H1 (cell line): ENCODE data around the gene DUS4L. TPM values are rescaled to one million over a fixed set of nuclear protein-coding genes. Genes with fewer than 3 reads are reported as not detected.

Experiments
- SP4 ChIP-seq: IDR thresholded peaks from 2 replicates; pipeline ENCODE4 v1.6.1; 2012; ENCODE audit warnings: low read length, inconsistent platforms
- polyA plus RNA-seq, 7 experiments: library from polyadenylated mRNA; depleted of rRNA in 3 of 7; stranded (reverse) in 5 of 7; unstranded in 2 of 7; fragments of >200 nt in 5 of 7; fragments of 200-250 nt in 2 of 7; gene quantifications; 1 replicate in 5 of 7; 2 replicates in 1 of 7; 4 replicates in 1 of 7; pipeline versions ENCODE4 v1.2.1 to v1.2.3, GENCODE V29; 2011 to 2013; ENCODE audit warnings: missing spikeins in 2 of 7, mixed read lengths in 2 of 7
- total RNA-seq: library from RNA; stranded (reverse); fragmentation: NEBNext Ultra II Directional; extraction: Animal tissue kit (Norgen Biotek cat#: 25700); gene quantifications from 2 replicates; pipeline ENCODE4 v1.2.1, GENCODE V29; 2021
- TF ChIP-seq, protein P1 (sequence below): fragments of 300-600 bp; sonication (generic); IDR thresholded peaks from 2 replicates; pipeline ENCODE4 v1.7.1; 2012; ENCODE audit warnings: low read length, moderate library complexity, mild to moderate bottlenecking, inconsistent platforms; ENCODE audit not compliant: insufficient replicate concordance

Gene DUS4L
- total and polyA plus RNA-seq, 2 of the 8 experiments (the other 6 are each of a cell fraction or from before 2014, with no cell fraction given) = 6.1 to 11.5 TPM

DNA sequence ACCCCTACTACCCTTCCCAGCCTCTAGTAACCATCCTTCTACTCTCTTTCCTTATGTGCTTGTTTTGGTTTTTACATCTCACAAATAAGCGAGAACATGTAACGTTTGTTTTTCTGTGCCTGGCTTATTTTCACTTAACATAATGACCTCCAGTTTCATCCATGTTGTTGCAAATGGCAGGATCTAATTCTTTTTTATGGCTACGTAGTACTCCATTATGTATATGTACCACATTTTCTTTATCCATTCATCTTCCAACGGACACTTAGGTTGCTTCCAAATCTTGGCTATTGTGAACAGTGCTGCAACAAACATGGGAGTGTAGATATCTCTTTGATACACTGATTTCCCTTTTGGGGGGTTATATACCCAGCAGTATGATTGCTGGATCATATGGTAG lies 63.2 kb downstream of the DUS4L start (continued):
- TF ChIP-seq, protein P1, sequence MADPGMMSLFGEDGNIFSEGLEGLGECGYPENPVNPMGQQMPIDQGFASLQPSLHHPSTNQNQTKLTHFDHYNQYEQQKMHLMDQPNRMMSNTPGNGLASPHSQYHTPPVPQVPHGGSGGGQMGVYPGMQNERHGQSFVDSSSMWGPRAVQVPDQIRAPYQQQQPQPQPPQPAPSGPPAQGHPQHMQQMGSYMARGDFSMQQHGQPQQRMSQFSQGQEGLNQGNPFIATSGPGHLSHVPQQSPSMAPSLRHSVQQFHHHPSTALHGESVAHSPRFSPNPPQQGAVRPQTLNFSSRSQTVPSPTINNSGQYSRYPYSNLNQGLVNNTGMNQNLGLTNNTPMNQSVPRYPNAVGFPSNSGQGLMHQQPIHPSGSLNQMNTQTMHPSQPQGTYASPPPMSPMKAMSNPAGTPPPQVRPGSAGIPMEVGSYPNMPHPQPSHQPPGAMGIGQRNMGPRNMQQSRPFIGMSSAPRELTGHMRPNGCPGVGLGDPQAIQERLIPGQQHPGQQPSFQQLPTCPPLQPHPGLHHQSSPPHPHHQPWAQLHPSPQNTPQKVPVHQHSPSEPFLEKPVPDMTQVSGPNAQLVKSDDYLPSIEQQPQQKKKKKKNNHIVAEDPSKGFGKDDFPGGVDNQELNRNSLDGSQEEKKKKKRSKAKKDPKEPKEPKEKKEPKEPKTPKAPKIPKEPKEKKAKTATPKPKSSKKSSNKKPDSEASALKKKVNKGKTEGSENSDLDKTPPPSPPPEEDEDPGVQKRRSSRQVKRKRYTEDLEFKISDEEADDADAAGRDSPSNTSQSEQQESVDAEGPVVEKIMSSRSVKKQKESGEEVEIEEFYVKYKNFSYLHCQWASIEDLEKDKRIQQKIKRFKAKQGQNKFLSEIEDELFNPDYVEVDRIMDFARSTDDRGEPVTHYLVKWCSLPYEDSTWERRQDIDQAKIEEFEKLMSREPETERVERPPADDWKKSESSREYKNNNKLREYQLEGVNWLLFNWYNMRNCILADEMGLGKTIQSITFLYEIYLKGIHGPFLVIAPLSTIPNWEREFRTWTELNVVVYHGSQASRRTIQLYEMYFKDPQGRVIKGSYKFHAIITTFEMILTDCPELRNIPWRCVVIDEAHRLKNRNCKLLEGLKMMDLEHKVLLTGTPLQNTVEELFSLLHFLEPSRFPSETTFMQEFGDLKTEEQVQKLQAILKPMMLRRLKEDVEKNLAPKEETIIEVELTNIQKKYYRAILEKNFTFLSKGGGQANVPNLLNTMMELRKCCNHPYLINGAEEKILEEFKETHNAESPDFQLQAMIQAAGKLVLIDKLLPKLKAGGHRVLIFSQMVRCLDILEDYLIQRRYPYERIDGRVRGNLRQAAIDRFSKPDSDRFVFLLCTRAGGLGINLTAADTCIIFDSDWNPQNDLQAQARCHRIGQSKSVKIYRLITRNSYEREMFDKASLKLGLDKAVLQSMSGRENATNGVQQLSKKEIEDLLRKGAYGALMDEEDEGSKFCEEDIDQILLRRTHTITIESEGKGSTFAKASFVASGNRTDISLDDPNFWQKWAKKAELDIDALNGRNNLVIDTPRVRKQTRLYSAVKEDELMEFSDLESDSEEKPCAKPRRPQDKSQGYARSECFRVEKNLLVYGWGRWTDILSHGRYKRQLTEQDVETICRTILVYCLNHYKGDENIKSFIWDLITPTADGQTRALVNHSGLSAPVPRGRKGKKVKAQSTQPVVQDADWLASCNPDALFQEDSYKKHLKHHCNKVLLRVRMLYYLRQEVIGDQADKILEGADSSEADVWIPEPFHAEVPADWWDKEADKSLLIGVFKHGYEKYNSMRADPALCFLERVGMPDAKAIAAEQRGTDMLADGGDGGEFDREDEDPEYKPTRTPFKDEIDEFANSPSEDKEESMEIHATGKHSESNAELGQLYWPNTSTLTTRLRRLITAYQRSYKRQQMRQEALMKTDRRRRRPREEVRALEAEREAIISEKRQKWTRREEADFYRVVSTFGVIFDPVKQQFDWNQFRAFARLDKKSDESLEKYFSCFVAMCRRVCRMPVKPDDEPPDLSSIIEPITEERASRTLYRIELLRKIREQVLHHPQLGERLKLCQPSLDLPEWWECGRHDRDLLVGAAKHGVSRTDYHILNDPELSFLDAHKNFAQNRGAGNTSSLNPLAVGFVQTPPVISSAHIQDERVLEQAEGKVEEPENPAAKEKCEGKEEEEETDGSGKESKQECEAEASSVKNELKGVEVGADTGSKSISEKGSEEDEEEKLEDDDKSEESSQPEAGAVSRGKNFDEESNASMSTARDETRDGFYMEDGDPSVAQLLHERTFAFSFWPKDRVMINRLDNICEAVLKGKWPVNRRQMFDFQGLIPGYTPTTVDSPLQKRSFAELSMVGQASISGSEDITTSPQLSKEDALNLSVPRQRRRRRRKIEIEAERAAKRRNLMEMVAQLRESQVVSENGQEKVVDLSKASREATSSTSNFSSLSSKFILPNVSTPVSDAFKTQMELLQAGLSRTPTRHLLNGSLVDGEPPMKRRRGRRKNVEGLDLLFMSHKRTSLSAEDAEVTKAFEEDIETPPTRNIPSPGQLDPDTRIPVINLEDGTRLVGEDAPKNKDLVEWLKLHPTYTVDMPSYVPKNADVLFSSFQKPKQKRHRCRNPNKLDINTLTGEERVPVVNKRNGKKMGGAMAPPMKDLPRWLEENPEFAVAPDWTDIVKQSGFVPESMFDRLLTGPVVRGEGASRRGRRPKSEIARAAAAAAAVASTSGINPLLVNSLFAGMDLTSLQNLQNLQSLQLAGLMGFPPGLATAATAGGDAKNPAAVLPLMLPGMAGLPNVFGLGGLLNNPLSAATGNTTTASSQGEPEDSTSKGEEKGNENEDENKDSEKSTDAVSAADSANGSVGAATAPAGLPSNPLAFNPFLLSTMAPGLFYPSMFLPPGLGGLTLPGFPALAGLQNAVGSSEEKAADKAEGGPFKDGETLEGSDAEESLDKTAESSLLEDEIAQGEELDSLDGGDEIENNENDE = no peak
- no peak for TF ChIP-seq SP4
- TF ChIP-seq, all 59 proteins: peak for 0
